Fibroblast of lung (primary cell): Measurements from ENCODE around the gene CAPN15. TPM values are rescaled to one million over a fixed set of nuclear protein-coding genes. Genes with fewer than 3 reads are reported as not detected.
"Not testable (repeated sequence)": the region's sequence is repeated elsewhere in the genome, so short reads cannot be mapped to it uniquely, and the experiment has no call there.

ENCODE experiments used
- DNase-seq, 2 donors: peaks; one replicate each; pipeline versions ENCODE4 v3.0.0 to v3.0.0-alpha.2; 2010; ENCODE audit warnings: low read depth in 2 of 2
- H2AFZ ChIP-seq: 2 replicates; pipeline ENCODE4 v1.5.1; 2012; ENCODE audit warnings: low read length, control low read depth, inconsistent platforms
- H3K27ac ChIP-seq: 2 replicates; pipeline ENCODE4 v1.5.1; 2011; ENCODE audit warnings: low read length, control low read depth; ENCODE audit not compliant: insufficient read depth
- H3K27me3 ChIP-seq: 2 replicates; pipeline ENCODE4 v1.5.1; 2011; ENCODE audit warnings: mild to moderate bottlenecking, low read length; ENCODE audit not compliant: control insufficient read depth, insufficient read depth
- H3K36me3 ChIP-seq: 2 replicates; pipeline ENCODE4 v1.5.1; 2011; ENCODE audit warnings: low read length; ENCODE audit not compliant: control insufficient read depth, insufficient read depth
- H3K4me1 ChIP-seq: 2 replicates; pipeline ENCODE4 v1.5.1; 2011; ENCODE audit warnings: low read length; ENCODE audit not compliant: control insufficient read depth, insufficient read depth; ENCODE audit errors: extremely low read depth
- H3K4me2 ChIP-seq: 2 replicates; pipeline ENCODE4 v1.5.1; 2011; ENCODE audit warnings: low read length, control low read depth; ENCODE audit not compliant: insufficient read depth; ENCODE audit errors: extremely low read depth
- H3K4me3 ChIP-seq, 4 experiments: fragments of 200-600 bp in 1 of 4; sonication (generic) in 1 of 4; replicated peaks in 1 of 4; 2 replicates each; pipeline ENCODE4 v1.5.1; 2011 to 2016; ENCODE audit warnings: low read length in 4 of 4, low read depth in 3 of 4, mild to moderate bottlenecking in 3 of 4, control low read depth in 2 of 4, inconsistent platforms in 1 of 4, mixed read lengths in 1 of 4; ENCODE audit not compliant: insufficient read depth in 1 of 4; ENCODE audit errors: control extremely low read depth in 1 of 4
- H3K79me2 ChIP-seq: 2 replicates; pipeline ENCODE4 v1.5.1; 2012; ENCODE audit warnings: mild to moderate bottlenecking, low read length, inconsistent platforms; ENCODE audit not compliant: control insufficient read depth, insufficient read depth
- H3K9ac ChIP-seq: 2 replicates; pipeline ENCODE4 v1.5.1; 2011; ENCODE audit warnings: mild to moderate bottlenecking, low read length, control low read depth; ENCODE audit not compliant: insufficient read depth
- H3K9me3 ChIP-seq: 2 replicates; pipeline ENCODE4 v1.5.1; 2012; ENCODE audit warnings: low read depth, low read length; ENCODE audit not compliant: control insufficient read depth, insufficient read depth
- H4K20me1 ChIP-seq: 2 replicates; pipeline ENCODE4 v1.5.1; 2011; ENCODE audit warnings: low read length; ENCODE audit not compliant: control insufficient read depth, insufficient read depth; ENCODE audit errors: extremely low read depth
- EZH2 ChIP-seq: IDR thresholded peaks from 2 replicates; pipeline ENCODE4 v1.5.1; 2012; ENCODE audit warnings: low read length, control low read depth, mild to moderate bottlenecking; ENCODE audit errors: missing control alignments
- polyA plus RNA-seq, 2 donors: library from polyadenylated mRNA; depleted of rRNA in 1 of 2; stranded (reverse) in 1 of 2; unstranded in 1 of 2; fragments of >200 nt; gene quantifications; 2 replicates each; pipeline ENCODE4 v1.2.1, GENCODE V29; 2011 to 2012; ENCODE audit warnings: missing spikeins in 1 of 2
- total RNA-seq: library from RNA; depleted of rRNA; stranded (reverse); fragments of >200 nt; gene quantifications from 2 replicates; pipeline ENCODE4 v1.2.1, GENCODE V29; 2014
- TF ChIP-seq, protein P1 (sequence below), 2 donors: IDR thresholded peaks in 1 of 2; conservative IDR thresholded peaks in 1 of 2; 1 replicate in 1 of 2; 2 replicates in 1 of 2; pipeline ENCODE4 v1.5.1; 2011 to 2012; ENCODE audit warnings: low read length in 2 of 2, control low read depth in 1 of 2, inconsistent platforms in 1 of 2, low read depth in 1 of 2, mild to moderate bottlenecking in 1 of 2

CAPN15 gene
- total and polyA plus RNA-seq, 2 donors (not counting 1 experiment from before 2014, with no cell fraction given), result 4.1 to 21.3 TPM

DNA sequence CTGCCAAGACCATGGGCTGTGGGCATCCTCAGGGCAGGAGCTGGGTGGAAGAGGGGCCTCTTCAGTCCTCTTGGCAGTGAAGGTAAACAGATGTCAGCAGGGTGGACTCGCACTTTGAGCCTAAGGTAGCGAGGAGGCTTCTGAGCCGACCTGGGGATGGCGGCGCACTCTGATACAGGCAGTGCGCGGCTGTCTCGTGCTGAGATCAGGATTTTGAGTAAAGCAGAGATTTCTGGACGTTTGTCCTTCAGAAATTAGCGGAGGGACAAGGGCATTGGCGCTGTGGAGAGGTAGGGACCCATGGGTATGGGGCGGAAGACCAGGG, 69.2 kb downstream of the CAPN15 start:
- H2AFZ ChIP-seq, result no peak overlapping the region
- no peaks in the 10 kb centered on the region for H3K4me1 ChIP-seq
- no peak overlapping the region for H3K4me3 ChIP-seq
- no peak for TF ChIP-seq EZH2
- TF ChIP-seq, protein P1, sequence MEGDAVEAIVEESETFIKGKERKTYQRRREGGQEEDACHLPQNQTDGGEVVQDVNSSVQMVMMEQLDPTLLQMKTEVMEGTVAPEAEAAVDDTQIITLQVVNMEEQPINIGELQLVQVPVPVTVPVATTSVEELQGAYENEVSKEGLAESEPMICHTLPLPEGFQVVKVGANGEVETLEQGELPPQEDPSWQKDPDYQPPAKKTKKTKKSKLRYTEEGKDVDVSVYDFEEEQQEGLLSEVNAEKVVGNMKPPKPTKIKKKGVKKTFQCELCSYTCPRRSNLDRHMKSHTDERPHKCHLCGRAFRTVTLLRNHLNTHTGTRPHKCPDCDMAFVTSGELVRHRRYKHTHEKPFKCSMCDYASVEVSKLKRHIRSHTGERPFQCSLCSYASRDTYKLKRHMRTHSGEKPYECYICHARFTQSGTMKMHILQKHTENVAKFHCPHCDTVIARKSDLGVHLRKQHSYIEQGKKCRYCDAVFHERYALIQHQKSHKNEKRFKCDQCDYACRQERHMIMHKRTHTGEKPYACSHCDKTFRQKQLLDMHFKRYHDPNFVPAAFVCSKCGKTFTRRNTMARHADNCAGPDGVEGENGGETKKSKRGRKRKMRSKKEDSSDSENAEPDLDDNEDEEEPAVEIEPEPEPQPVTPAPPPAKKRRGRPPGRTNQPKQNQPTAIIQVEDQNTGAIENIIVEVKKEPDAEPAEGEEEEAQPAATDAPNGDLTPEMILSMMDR (conservative IDR thresholded peaks at IDR 0.05 in 1 of 2, IDR thresholded peaks at IDR 0.05 in 1 of 2; ENCODE audit: low read depth in 1 of 2, low read length in 2 of 2), result no peak
- H4K20me1 ChIP-seq, result no peaks in the 10 kb centered on the region
- no peak overlapping the region for H3K9ac ChIP-seq
- no peaks in the 10 kb centered on the region for H3K36me3 ChIP-seq
- H3K27me3 ChIP-seq, result no peaks in the 10 kb centered on the region
- DNase-seq, result no peak
- H3K9me3 ChIP-seq, result no peaks in the 10 kb centered on the region
- H3K4me2 ChIP-seq, result no peak overlapping the region
- H3K79me2 ChIP-seq, result peaks cover 10% of the 10 kb centered on the region
- H3K27ac ChIP-seq, result no peak overlapping the region

DNA sequence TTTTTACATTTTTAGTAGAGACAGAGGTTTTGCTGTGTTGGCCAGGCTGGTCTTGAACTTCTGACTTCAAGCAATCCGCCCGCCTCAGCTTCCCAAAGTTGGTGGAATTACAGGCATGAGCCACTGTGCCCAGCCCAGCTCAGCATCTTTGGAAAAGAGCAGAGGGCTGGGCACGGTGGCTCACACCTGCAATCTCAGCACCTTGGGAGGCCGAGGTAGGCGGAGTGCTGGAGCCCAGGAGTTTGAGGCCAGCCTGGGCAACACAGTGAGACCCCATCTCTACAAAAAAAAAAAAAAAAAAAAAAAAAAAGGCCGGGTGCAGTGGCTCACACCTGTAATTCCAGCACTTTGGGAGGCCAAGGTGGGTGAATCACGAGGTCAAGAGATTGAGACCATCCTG, 70.1 kb downstream of the CAPN15 start:
- H3K79me2 ChIP-seq, result not testable (repeated sequence)

DNA sequence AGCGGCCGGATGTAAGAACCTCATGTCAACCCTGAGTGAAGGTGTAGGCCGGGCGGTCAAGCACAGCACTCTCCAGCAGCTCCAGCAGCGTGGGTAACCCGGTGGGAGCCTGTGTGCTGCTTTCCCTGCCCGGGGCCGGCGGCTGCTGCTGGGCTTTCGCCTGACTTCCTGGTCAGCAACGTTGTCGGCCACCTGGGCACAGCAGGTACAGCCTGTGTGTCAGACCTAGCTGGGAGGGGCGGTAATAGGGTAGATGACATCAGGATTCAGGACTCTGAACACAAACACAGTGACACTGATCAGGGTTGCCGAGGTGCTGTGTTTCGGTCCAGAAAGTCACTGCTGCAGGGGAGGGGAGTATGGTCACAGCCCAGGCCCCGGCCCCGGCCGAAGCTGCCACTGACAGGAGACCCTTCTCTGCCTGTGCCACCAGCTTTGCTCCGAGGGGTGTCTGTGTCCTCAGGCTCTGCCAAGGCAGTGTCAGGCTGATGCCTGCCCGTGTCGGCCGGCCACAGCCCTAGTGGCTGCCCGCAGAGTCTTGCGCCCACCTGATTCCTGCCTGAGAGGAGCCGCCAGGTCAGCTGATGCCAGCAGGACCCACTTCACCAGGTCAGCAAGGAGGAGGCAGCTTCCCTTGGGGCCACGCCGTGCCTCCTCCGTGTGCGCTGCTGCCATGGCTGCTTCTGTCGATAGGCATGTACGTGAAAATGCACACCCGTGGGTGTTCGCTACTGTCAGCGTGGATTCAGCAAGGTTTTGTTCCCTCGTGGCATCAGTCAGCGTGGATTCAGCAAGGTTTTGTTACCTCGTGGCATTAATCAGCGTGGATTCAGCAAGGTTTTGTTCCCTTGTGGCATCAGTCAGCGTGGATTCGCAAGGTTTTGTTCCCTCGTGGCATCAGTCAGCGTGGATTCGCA, 71.6 kb downstream of the CAPN15 start:
- Histone ChIP-seq H3K9me3 (no peaks in the 10 kb centered on the region), H3K4me2 (no peak overlapping the region), H3K79me2 (peaks cover 7% of the 10 kb centered on the region), H3K27me3 (no peaks in the 10 kb centered on the region), H4K20me1 (no peaks in the 10 kb centered on the region), H3K4me1 (no peaks in the 10 kb centered on the region), H3K4me3 (no peak overlapping the region), H3K9ac (no peak overlapping the region), H3K27ac (no peak overlapping the region), H3K36me3 (no peaks in the 10 kb centered on the region), H2AFZ (no peak overlapping the region)
- no peak for DNase-seq
- TF ChIP-seq, protein P1 (conservative IDR thresholded peaks at IDR 0.05 in 1 of 2, IDR thresholded peaks at IDR 0.05 in 1 of 2; ENCODE audit: low read depth in 1 of 2, low read length in 2 of 2), result no peak
- no peak for TF ChIP-seq EZH2

More for the DNA sequence above, 70.1 kb downstream of the CAPN15 start:
- H3K4me2 ChIP-seq, DNase-seq, H3K4me3 ChIP-seq, H3K9ac ChIP-seq, H3K36me3 ChIP-seq, H3K9me3 ChIP-seq, H3K27ac ChIP-seq, H2AFZ ChIP-seq, H3K27me3 ChIP-seq, H3K4me1 ChIP-seq, H4K20me1 ChIP-seq: not testable (repeated sequence)
